Measurements from ENCODE around the gene ACAA2. TPM values are rescaled to one million over a fixed set of nuclear protein-coding genes. Genes with fewer than 3 reads are reported as not detected.

ACAA2 gene
- total and polyA plus RNA-seq, 4 donors: 35.2 to 52.8 (median 44.9) TPM

- no peak for TF ChIP-seq CTCF (IDR thresholded peaks at IDR 0.05; ENCODE audit: control extremely low read depth, extremely low read depth)
- H3K27ac ChIP-seq (ENCODE audit: low read depth in 1 of 2, low read length in 1 of 2): no peak overlapping the region
- DNase-seq (no peak), ATAC-seq (ENCODE audit: insufficient read depth, low FRiP score) (no peak)
- H3K4me3 ChIP-seq: no peak overlapping the region
- peaks cover 0 to 2% (median 0%) of the 10 kb centered on the region in 3 donors for H3K27me3 ChIP-seq (ENCODE audit: control insufficient read depth in 3 of 3, insufficient read depth in 3 of 3, low read length in 2 of 3)
- H3K36me3 ChIP-seq (ENCODE audit: control insufficient read depth in 4 of 4, insufficient read depth in 4 of 4, low read length in 4 of 4): no peaks in the 10 kb centered on the region
- H3K9ac ChIP-seq (ENCODE audit: insufficient read depth in 1 of 2, low read length in 2 of 2): no peak overlapping the region
- peaks cover 0 to 2% (median 0%) of the 10 kb centered on the region in 4 donors for H3K9me3 ChIP-seq (ENCODE audit: control insufficient read depth in 4 of 4, insufficient read depth in 3 of 4, low read length in 3 of 4)
- no peaks in the 10 kb centered on the region for H3K4me1 ChIP-seq (ENCODE audit: control insufficient read depth in 5 of 5, insufficient read depth in 5 of 5, low read length in 5 of 5)
- 83 to 84% methylated on average over 6 of the region's 6 CpGs for WGBS, 2 donors
These were observed 57.2 kb downstream of the ACAA2 start for GRCh38 chr18:49756135-49756534.

- Histone ChIP-seq H3K36me3 (ENCODE audit: control insufficient read depth in 4 of 4, insufficient read depth in 4 of 4, low read length in 4 of 4) (no peaks in the 10 kb centered on the region), H3K9me3 (ENCODE audit: control insufficient read depth in 4 of 4, insufficient read depth in 3 of 4, low read length in 3 of 4) (peaks cover 0 to 2% (median 0%) of the 10 kb centered on the region in 4 donors), H3K9ac (ENCODE audit: insufficient read depth in 1 of 2, low read length in 2 of 2) (no peak overlapping the region), H3K27me3 (ENCODE audit: control insufficient read depth in 3 of 3, insufficient read depth in 3 of 3, low read length in 2 of 3) (peaks cover 0 to 3% (median 0%) of the 10 kb centered on the region in 3 donors), H3K4me3 (no peak overlapping the region), H3K4me1 (ENCODE audit: control insufficient read depth in 5 of 5, insufficient read depth in 5 of 5, low read length in 5 of 5) (no peaks in the 10 kb centered on the region), H3K27ac (ENCODE audit: low read depth in 1 of 2, low read length in 1 of 2) (no peak overlapping the region)
- no peak for TF ChIP-seq CTCF (IDR thresholded peaks at IDR 0.05; ENCODE audit: control extremely low read depth, extremely low read depth)
- no peak for ATAC-seq (ENCODE audit: insufficient read depth, low FRiP score)
- no peak for DNase-seq
- WGBS, 2 donors: 96 to 97% methylated on average over 6 of the region's 6 CpGs
These were observed 57.8 kb downstream of the ACAA2 start for GRCh38 chr18:49755489-49755888.

GRCh38 chr18:49754866-49755265 is 58.5 kb downstream of the ACAA2 start:
- peaks cover 0 to 2% (median 0%) of the 10 kb centered on the region in 4 donors for H3K9me3 ChIP-seq (ENCODE audit: control insufficient read depth in 4 of 4, insufficient read depth in 3 of 4, low read length in 3 of 4)
- H3K9ac ChIP-seq (ENCODE audit: insufficient read depth in 1 of 2, low read length in 2 of 2): no peak overlapping the region
- no peaks in the 10 kb centered on the region for H3K36me3 ChIP-seq (ENCODE audit: control insufficient read depth in 4 of 4, insufficient read depth in 4 of 4, low read length in 4 of 4)
- 93 to 94% methylated on average over 6 of the region's 6 CpGs for WGBS, 2 donors
- DNase-seq: no peak
- H3K27ac ChIP-seq (ENCODE audit: low read depth in 1 of 2, low read length in 1 of 2): no peak overlapping the region
- no peak for TF ChIP-seq CTCF (IDR thresholded peaks at IDR 0.05; ENCODE audit: control extremely low read depth, extremely low read depth)
- ATAC-seq (ENCODE audit: insufficient read depth, low FRiP score): no peak
- H3K4me3 ChIP-seq: no peak overlapping the region
- H3K4me1 ChIP-seq (ENCODE audit: control insufficient read depth in 5 of 5, insufficient read depth in 5 of 5, low read length in 5 of 5): no peaks in the 10 kb centered on the region
- peaks cover 0 to 3% (median 0%) of the 10 kb centered on the region in 3 donors for H3K27me3 ChIP-seq (ENCODE audit: control insufficient read depth in 3 of 3, insufficient read depth in 3 of 3, low read length in 2 of 3)

GRCh38 chr18:49753643-49754042 is 59.7 kb downstream of the ACAA2 start:
- DNase-seq (no peak), ATAC-seq (ENCODE audit: insufficient read depth, low FRiP score) (no peak)
- WGBS, 2 donors: 96 to 100% methylated on average over 1 of the region's 1 CpG
- H3K4me1 ChIP-seq (ENCODE audit: control insufficient read depth in 5 of 5, insufficient read depth in 5 of 5, low read length in 5 of 5): no peaks in the 10 kb centered on the region
- H3K36me3 ChIP-seq (ENCODE audit: control insufficient read depth in 4 of 4, insufficient read depth in 4 of 4, low read length in 4 of 4): no peaks in the 10 kb centered on the region
- H3K27ac ChIP-seq (ENCODE audit: low read depth in 1 of 2, low read length in 1 of 2): no peak overlapping the region
- TF ChIP-seq CTCF (IDR thresholded peaks at IDR 0.05; ENCODE audit: control extremely low read depth, extremely low read depth): no peak
- peaks cover 0 to 2% (median 0%) of the 10 kb centered on the region in 4 donors for H3K9me3 ChIP-seq (ENCODE audit: control insufficient read depth in 4 of 4, insufficient read depth in 3 of 4, low read length in 3 of 4)
- peaks cover 0 to 3% (median 0%) of the 10 kb centered on the region in 3 donors for H3K27me3 ChIP-seq (ENCODE audit: control insufficient read depth in 3 of 3, insufficient read depth in 3 of 3, low read length in 2 of 3)
- H3K9ac ChIP-seq (ENCODE audit: insufficient read depth in 1 of 2, low read length in 2 of 2): no peak overlapping the region
- H3K4me3 ChIP-seq: no peak overlapping the region
